ENCODE results near the gene CYP46A1.
"Not testable (repeated sequence)": the region's sequence is repeated elsewhere in the genome, so short reads cannot be mapped to it uniquely, and the experiment has no call there.

Gene CYP46A1

GRCh38 chr14:99760817-99761216 lies 76.7 kb downstream of the CYP46A1 start:
- no peak for DNase-seq

GRCh38 chr14:99762911-99763310 lies 78.8 kb downstream of the CYP46A1 start:
- not testable (repeated sequence) for DNase-seq

DNA sequence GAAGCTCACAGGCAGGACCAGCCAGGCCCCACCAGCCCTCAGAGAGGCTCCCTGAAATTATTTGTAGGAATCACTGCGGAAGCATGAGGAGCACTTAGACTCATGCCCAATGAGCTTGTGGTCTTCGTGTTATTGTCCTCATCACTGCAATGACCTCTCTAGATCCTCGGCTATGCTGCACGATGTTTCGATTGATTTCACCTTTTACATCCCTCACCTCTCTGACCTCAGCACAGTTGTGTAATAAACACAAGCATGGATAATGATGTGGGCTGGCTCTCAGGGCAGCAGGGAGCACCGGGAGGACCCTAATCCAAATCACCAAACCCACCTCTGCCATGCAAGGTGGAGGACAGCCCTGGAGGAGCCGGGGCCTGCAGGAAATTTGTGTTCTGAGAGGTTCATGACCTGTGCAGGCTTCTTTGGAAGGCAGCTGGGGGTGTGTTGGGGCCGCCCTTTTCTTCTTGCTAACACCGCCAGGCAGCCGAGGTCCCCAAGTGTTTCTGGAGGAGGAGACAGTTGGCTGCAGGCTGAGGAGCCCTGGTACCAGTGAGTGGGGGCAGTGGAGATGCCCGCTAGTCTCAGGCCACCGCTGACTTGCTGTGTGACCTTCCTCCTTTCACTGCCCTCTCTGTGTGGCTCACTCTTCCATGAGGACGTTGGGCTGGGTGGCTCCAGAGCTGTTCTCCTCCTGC lies 79.6 kb downstream of the CYP46A1 start:
- DNase-seq = no peak

DNA sequence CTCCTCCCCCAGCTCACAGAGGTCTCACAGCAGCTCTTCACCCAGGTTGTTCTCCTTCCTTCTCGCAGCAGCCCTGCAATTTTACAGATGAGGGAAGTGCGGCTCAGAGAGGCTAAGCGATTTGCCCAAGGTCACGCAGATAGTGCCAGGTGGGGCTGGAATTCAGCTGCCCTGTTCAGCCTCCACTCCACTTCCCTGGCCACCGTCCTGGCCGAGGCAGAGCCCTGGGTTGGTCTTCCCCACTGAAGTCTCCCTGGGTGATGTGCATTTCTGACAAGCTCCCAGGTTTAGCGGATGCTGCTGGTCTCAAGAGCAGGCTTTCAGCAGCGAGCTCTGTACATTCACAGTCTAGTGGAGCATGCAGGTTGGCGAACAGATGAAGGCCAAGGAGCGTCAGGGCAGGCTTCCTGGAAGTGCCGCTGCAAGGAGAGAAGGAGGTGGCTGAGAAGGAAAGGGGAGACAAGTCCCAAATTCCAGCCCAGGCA lies 80.2 kb downstream of the CYP46A1 start:
- DNase-seq = no peak

- DNase-seq = no peak
Measured at GRCh38 chr14:99768381-99768780, 84.3 kb downstream of the CYP46A1 start.

- no peak for DNase-seq
Measured at GRCh38 chr14:99769123-99769522, 85.0 kb downstream of the CYP46A1 start.

DNA sequence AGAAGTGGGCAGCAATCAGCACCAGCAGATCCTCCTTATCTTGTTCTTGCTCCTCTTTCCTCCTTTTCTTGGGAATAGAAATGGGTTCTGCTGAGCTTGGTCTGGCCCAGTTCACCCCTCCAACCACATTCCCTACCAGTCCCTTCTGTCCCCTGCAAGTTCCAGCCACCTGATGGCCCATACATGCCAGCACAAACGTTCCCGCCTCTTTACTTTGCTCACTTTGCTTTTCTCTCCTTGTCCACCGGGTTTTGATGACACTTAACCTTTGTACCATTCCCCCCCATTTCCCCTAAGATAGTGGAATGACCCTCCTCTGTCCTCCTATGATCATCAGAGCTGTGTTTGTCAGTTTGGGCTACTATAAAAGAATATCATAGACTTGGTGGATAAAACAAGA lies 85.7 kb downstream of the CYP46A1 start:
- DNase-seq = no peak

DNA sequence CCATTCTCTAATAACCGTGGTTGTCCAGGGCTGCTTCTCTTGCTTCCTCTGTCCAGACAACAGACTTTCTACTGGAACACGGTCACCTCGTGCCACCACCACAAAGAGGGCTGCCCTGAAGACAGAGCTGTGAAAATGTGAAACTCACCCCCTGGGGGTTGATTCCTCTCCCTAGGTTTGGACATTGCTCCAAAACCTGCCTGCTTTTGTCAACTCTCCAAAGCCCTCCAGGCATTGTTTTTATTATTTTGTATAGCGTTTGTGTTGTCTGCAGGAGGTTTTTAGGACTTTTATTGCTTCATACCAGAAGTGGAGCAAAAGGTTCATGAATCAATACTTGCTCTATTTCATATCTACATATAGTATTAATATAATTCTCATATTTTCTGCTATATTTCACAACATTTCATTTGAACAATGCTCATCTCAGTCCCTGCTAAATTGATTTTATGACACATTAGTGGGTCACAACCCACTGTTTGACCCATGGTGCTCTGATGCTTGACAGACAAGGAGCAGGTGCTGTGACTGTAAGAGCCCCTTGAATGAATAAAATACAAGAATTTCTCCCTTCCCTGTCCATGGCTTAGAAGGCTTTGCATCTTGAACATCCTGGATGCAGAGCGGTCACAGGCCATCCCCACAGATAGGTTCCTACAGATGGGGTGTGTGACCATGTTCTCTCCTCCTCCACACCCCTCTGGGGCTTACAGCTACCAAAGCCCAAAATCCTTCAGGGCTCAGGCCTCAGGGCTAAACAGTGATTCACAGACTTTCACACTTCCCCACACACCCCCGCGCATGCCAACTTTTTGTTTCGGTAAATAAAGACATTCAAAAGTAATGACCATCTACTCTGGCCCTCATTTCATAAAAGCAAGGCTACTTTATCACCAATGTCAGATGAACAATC lies 88.5 kb downstream of the CYP46A1 start:
- DNase-seq = no peak

- no peak for DNase-seq
Measured at GRCh38 chr14:99773521-99774497, 89.7 kb downstream of the CYP46A1 start.

GRCh38 chr14:99774556-99775307 lies 90.6 kb downstream of the CYP46A1 start:
- no peak for DNase-seq

DNA sequence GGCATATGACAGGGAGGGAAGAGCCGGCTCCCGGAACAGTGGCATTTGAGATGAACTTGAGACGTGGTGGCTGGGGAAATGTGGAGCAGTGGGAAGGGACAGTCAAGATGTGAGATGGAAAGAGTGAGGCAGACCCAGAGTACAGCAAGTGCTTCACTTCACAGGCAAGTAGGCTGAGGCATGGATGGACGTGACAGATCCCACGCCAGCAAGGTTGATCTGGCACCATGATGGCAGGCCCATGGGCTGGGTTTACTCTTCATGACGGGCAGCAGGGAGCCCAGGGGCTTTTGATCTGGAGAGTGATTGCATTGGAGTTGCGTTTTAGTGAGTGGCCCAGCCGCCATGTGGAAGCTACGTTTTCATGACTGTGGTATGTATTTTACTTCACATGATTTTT lies 91.3 kb downstream of the CYP46A1 start:
- no peak for DNase-seq

Measured in CD4-positive, alpha-beta T cell treated with Interleukin-15 for 1 hour (primary cell).